Loucy (cell line): ENCODE data around the gene ZNF823.

ENCODE experiments used
- EZH2phosphoT487 ChIP-seq: fragments of 200-600 bp; IDR thresholded peaks from 2 replicates; pipeline ENCODE4 v1.6.1; 2018; ENCODE audit warnings: antibody characterized with exemption, mild to moderate bottlenecking, moderate library complexity, borderline replicate concordance
- TF ChIP-seq, protein P1 (sequence below): fragments of 200-600 bp; sonication (generic); conservative IDR thresholded peaks from 2 replicates; pipeline ENCODE4 v1.5.1; 2014; ENCODE audit warnings: mild to moderate bottlenecking, antibody characterized with exemption, low read length

DNA sequence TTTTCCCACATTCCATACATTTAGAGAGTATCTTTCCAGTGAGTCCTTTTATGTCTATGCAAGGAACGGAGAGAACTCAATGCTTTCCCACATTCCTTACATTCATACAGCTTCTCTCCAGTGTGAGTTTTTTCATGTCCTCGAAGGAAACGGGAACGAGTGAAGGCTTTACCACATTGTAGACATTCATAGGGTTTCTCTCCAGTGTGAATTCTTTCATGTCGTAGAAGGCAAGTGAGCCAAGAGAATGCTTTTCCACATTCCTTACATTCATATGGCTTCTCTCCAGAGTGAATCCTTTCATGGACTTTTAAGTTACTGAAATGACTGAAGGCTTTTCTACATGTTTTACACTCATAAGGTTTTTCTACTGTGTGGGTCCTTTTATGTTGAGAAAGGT lies 17.1 kb downstream of the ZNF823 start:
- TF ChIP-seq, protein P1, sequence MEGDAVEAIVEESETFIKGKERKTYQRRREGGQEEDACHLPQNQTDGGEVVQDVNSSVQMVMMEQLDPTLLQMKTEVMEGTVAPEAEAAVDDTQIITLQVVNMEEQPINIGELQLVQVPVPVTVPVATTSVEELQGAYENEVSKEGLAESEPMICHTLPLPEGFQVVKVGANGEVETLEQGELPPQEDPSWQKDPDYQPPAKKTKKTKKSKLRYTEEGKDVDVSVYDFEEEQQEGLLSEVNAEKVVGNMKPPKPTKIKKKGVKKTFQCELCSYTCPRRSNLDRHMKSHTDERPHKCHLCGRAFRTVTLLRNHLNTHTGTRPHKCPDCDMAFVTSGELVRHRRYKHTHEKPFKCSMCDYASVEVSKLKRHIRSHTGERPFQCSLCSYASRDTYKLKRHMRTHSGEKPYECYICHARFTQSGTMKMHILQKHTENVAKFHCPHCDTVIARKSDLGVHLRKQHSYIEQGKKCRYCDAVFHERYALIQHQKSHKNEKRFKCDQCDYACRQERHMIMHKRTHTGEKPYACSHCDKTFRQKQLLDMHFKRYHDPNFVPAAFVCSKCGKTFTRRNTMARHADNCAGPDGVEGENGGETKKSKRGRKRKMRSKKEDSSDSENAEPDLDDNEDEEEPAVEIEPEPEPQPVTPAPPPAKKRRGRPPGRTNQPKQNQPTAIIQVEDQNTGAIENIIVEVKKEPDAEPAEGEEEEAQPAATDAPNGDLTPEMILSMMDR = no peak
- no peak for TF ChIP-seq EZH2phosphoT487
